PC-3 (cell line): Measurements from ENCODE around the gene DPYSL4.

ENCODE experiments used
- EZH2 ChIP-seq: fragments of 300-600 bp; sonication (generic); IDR thresholded peaks from one replicate; pipeline ENCODE4 v1.6.1; 2017; ENCODE audit warnings: antibody characterized with exemption, mild to moderate bottlenecking, low read length; ENCODE audit not compliant: unreplicated experiment
- TF ChIP-seq, protein P1 (sequence below): fragments of 300-600 bp; sonication (generic); conservative IDR thresholded peaks from 2 replicates; pipeline ENCODE4 v1.5.1; 2017; ENCODE audit warnings: antibody characterized with exemption, low read depth, mild to moderate bottlenecking, low read length

DNA sequence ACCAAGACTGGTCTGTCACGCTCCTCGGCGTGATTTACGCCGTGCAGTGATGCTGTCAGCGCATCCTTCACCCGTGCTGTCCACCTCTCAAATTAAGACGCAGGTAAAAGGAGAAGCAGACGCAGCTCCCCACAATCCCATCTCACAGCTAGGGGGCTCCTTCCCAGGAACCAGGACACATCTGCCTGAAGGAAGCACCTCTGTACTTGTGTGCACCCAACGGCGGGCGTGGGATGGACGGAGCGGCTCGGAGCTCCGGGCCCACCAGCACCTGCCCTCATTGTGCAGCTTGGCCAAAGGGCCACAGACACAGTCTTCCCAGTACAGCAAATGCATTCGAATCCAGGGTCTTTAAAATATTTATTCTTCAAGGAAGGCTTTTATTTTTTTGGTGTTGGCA is 65.7 kb downstream of the DPYSL4 start:
- TF ChIP-seq, protein P1, sequence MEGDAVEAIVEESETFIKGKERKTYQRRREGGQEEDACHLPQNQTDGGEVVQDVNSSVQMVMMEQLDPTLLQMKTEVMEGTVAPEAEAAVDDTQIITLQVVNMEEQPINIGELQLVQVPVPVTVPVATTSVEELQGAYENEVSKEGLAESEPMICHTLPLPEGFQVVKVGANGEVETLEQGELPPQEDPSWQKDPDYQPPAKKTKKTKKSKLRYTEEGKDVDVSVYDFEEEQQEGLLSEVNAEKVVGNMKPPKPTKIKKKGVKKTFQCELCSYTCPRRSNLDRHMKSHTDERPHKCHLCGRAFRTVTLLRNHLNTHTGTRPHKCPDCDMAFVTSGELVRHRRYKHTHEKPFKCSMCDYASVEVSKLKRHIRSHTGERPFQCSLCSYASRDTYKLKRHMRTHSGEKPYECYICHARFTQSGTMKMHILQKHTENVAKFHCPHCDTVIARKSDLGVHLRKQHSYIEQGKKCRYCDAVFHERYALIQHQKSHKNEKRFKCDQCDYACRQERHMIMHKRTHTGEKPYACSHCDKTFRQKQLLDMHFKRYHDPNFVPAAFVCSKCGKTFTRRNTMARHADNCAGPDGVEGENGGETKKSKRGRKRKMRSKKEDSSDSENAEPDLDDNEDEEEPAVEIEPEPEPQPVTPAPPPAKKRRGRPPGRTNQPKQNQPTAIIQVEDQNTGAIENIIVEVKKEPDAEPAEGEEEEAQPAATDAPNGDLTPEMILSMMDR = no peak; the same call in 1 of the 2 replicates
- no peak for TF ChIP-seq EZH2
